ENCODE results near the gene NELFCD.

GRCh38 chr20:58990651-58991445, 9.8 kb downstream of the NELFCD start:
- TF ChIP-seq, protein P1, sequence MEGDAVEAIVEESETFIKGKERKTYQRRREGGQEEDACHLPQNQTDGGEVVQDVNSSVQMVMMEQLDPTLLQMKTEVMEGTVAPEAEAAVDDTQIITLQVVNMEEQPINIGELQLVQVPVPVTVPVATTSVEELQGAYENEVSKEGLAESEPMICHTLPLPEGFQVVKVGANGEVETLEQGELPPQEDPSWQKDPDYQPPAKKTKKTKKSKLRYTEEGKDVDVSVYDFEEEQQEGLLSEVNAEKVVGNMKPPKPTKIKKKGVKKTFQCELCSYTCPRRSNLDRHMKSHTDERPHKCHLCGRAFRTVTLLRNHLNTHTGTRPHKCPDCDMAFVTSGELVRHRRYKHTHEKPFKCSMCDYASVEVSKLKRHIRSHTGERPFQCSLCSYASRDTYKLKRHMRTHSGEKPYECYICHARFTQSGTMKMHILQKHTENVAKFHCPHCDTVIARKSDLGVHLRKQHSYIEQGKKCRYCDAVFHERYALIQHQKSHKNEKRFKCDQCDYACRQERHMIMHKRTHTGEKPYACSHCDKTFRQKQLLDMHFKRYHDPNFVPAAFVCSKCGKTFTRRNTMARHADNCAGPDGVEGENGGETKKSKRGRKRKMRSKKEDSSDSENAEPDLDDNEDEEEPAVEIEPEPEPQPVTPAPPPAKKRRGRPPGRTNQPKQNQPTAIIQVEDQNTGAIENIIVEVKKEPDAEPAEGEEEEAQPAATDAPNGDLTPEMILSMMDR (IDR thresholded peaks at IDR 0.05; ENCODE audit: borderline replicate concordance, extremely low read depth, low read length, poor library complexity, severe bottlenecking): no peak
- no peak for TF ChIP-seq EZH2 (IDR thresholded peaks at IDR 0.05; ENCODE audit: borderline replicate concordance, low read depth, low read length, severe bottlenecking)
